ENCODE data around the gene DGKH. TPM values are rescaled to one million over a fixed set of nuclear protein-coding genes. Genes with fewer than 3 reads are reported as not detected.

Gene DGKH
- total and polyA plus RNA-seq, 2 donors from 2014 or later, result 1.7 to 28.8 TPM

GRCh38 chr13:42021851-42022250 lies 26.6 kb upstream of the DGKH start:
- no peak overlapping the region for H3K27ac ChIP-seq (ENCODE audit: low read depth in 2 of 2, low read length in 2 of 2)
- DNase-seq (no peak), FAIRE-seq (no peak)
- intact Hi-C loops (cut with DNase I), result no loop called here
- H3K27me3 ChIP-seq (ENCODE audit: control insufficient read depth, insufficient read depth, low read length), result no peaks in the 10 kb centered on the region
- H3K4me1 ChIP-seq (ENCODE audit: control insufficient read depth in 2 of 3, insufficient read depth in 2 of 3, low read depth in 1 of 3, low read length in 3 of 3), result no peaks in the 10 kb centered on the region
- no peak for TF ChIP-seq CTCF (IDR thresholded peaks at IDR 0.05; ENCODE audit: borderline replicate concordance, extremely low read depth, insufficient read depth)
- H3K4me3 ChIP-seq (ENCODE audit: low read length in 3 of 3), result no peak overlapping the region
- H3K9ac ChIP-seq (ENCODE audit: low read length in 3 of 3), result no peak overlapping the region
- no peaks in the 10 kb centered on the region for H3K36me3 ChIP-seq (ENCODE audit: control insufficient read depth in 2 of 3, insufficient read depth in 3 of 3, low read length in 3 of 3)
- no peaks in the 10 kb centered on the region for H3K9me3 ChIP-seq (ENCODE audit: control insufficient read depth in 2 of 3, insufficient read depth in 1 of 3, low read length in 3 of 3)

DNA sequence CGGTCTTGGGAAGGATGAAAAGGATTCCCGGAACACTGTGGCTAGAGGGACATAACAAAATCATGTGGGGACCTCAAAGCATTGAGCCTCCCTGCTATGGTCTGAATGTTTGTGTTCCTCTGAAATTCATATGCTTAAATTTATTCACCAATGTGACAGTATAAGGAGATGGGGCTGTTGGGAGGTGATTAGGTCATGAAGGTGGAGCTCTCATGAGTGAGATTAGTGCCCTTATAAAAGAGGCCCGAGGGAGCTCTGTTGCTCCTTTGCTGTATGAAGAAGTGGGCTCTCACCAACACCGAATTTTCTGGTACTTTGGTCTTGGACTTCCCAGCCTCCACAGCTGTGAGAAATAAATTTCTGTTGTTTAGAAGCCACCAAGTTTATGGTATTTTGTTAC lies 26.1 kb upstream of the DGKH start:
- no peaks in the 10 kb centered on the region for H3K4me1 ChIP-seq (ENCODE audit: control insufficient read depth in 2 of 3, insufficient read depth in 2 of 3, low read depth in 1 of 3, low read length in 3 of 3)
- H3K4me3 ChIP-seq (ENCODE audit: low read length in 3 of 3), result no peak overlapping the region
- no peak overlapping the region for H3K9ac ChIP-seq (ENCODE audit: low read length in 3 of 3)
- no peaks in the 10 kb centered on the region for H3K36me3 ChIP-seq (ENCODE audit: control insufficient read depth in 2 of 3, insufficient read depth in 3 of 3, low read length in 3 of 3)
- no peaks in the 10 kb centered on the region for H3K9me3 ChIP-seq (ENCODE audit: control insufficient read depth in 2 of 3, insufficient read depth in 1 of 3, low read length in 3 of 3)
- H3K27me3 ChIP-seq (ENCODE audit: control insufficient read depth, insufficient read depth, low read length), result no peaks in the 10 kb centered on the region
- H3K27ac ChIP-seq (ENCODE audit: low read depth in 2 of 2, low read length in 2 of 2), result no peak overlapping the region
- FAIRE-seq, result no peak
- no peak for DNase-seq
- TF ChIP-seq CTCF (IDR thresholded peaks at IDR 0.05; ENCODE audit: borderline replicate concordance, extremely low read depth, insufficient read depth), result no peak
- intact Hi-C loops (cut with DNase I), result no loop called here

DNA sequence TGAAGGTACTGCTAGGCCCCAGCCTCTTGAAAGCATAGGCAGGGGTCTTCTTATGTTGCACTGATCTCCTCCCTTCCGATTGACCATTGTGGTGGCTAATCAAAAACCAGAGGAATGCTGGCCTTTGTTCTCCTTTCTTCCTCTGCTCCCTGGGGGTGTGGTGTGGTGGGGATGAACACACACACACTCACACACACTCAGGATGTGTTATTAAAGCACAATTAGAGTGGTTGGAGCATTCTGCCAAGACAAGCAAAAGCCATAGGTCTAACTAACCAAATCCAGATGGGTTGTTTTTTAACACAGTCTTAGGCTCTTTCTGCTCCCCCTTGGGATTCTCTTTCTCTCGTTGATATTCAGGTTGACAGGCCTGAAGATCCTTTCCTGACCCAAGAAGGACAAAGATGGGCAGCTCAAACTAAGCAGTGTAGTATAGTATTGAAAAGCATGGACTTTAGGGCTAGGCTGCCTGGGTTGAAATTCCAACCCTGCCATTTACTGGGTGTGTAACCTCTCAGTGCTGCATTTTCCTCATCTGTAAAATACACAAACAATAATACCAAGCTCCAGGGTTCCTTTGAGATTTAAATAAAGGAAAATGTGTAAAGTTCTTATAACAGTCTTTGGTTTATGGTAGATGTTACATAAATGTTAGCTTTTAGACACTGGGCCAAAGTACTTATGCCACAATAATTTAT lies 25.5 kb upstream of the DGKH start:
- intact Hi-C loops (cut with DNase I), result no loop called here
- H3K4me1 ChIP-seq (ENCODE audit: control insufficient read depth in 2 of 3, insufficient read depth in 2 of 3, low read depth in 1 of 3, low read length in 3 of 3), result peaks cover 0 to 3% (median under 1%) of the 10 kb centered on the region in 3 donors
- H3K4me3 ChIP-seq (ENCODE audit: low read length in 3 of 3), result no peak overlapping the region
- FAIRE-seq (no peak), DNase-seq (no peak)
- no peaks in the 10 kb centered on the region for H3K36me3 ChIP-seq (ENCODE audit: control insufficient read depth in 2 of 3, insufficient read depth in 3 of 3, low read length in 3 of 3)
- H3K9ac ChIP-seq (ENCODE audit: low read length in 3 of 3), result no peak overlapping the region
- H3K27ac ChIP-seq (ENCODE audit: low read depth in 2 of 2, low read length in 2 of 2), result no peak overlapping the region
- no peak for TF ChIP-seq CTCF (IDR thresholded peaks at IDR 0.05; ENCODE audit: borderline replicate concordance, extremely low read depth, insufficient read depth)
- H3K27me3 ChIP-seq (ENCODE audit: control insufficient read depth, insufficient read depth, low read length), result no peaks in the 10 kb centered on the region
- H3K9me3 ChIP-seq (ENCODE audit: control insufficient read depth in 2 of 3, insufficient read depth in 1 of 3, low read length in 3 of 3), result no peaks in the 10 kb centered on the region

GRCh38 chr13:42027286-42027685 lies 21.2 kb upstream of the DGKH start:
- H3K4me3 ChIP-seq (ENCODE audit: low read length in 3 of 3), result no peak overlapping the region
- H3K36me3 ChIP-seq (ENCODE audit: control insufficient read depth in 2 of 3, insufficient read depth in 3 of 3, low read length in 3 of 3), result no peaks in the 10 kb centered on the region
- peaks cover 0 to 13% (median 5%) of the 10 kb centered on the region in 3 donors for H3K4me1 ChIP-seq (ENCODE audit: control insufficient read depth in 2 of 3, insufficient read depth in 2 of 3, low read depth in 1 of 3, low read length in 3 of 3)
- no peak for FAIRE-seq
- no peak for TF ChIP-seq CTCF (IDR thresholded peaks at IDR 0.05; ENCODE audit: borderline replicate concordance, extremely low read depth, insufficient read depth)
- no peak overlapping the region for H3K9ac ChIP-seq (ENCODE audit: low read length in 3 of 3)
- no peaks in the 10 kb centered on the region for H3K27me3 ChIP-seq (ENCODE audit: control insufficient read depth, insufficient read depth, low read length)
- no peak for DNase-seq
- H3K9me3 ChIP-seq (ENCODE audit: control insufficient read depth in 2 of 3, insufficient read depth in 1 of 3, low read length in 3 of 3), result no peaks in the 10 kb centered on the region
- no peak overlapping the region for H3K27ac ChIP-seq (ENCODE audit: low read depth in 2 of 2, low read length in 2 of 2)
- intact Hi-C loops (cut with DNase I), result no loop called here
